C4-2B (cell line): ENCODE measurements around the gene ITGA2B.

Experiments
- ZFX ChIP-seq: fragments of 450-650 bp; IDR thresholded peaks from 2 replicates; pipeline ENCODE4 v1.6.1; 2017
- TF ChIP-seq, protein P1 (sequence below): fragments of 450-650 bp; conservative IDR thresholded peaks from 2 replicates; pipeline ENCODE4 v1.5.1; 2017; ENCODE audit warnings: mild to moderate bottlenecking

- TF ChIP-seq, protein P1, sequence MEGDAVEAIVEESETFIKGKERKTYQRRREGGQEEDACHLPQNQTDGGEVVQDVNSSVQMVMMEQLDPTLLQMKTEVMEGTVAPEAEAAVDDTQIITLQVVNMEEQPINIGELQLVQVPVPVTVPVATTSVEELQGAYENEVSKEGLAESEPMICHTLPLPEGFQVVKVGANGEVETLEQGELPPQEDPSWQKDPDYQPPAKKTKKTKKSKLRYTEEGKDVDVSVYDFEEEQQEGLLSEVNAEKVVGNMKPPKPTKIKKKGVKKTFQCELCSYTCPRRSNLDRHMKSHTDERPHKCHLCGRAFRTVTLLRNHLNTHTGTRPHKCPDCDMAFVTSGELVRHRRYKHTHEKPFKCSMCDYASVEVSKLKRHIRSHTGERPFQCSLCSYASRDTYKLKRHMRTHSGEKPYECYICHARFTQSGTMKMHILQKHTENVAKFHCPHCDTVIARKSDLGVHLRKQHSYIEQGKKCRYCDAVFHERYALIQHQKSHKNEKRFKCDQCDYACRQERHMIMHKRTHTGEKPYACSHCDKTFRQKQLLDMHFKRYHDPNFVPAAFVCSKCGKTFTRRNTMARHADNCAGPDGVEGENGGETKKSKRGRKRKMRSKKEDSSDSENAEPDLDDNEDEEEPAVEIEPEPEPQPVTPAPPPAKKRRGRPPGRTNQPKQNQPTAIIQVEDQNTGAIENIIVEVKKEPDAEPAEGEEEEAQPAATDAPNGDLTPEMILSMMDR: no peak
- peak; percentile 80 for TF ChIP-seq ZFX
Measured at GRCh38 chr17:44324571-44325275, 64.7 kb downstream of the ITGA2B start, which contains the start of gene SLC25A39.
